ENCODE data around the gene CATSPERE.
A peak's percentile ranks its signal among the peaks of the same experiment; 100 is the strongest.

The CATSPERE gene

GRCh38 chr1:244461245-244462071, at the start of gene CATSPERE:
CATSPERE (plus strand) TSS chr1:244461273; CDS start chr1:244461430, 157 bp downstream.
- DNase-seq (ENCODE audit: low read depth), result peak; percentile 84

GRCh38 chr1:244412176-244412575, 48.9 kb upstream of the CATSPERE start:
- no peak for DNase-seq (ENCODE audit: low read depth)

- DNase-seq (ENCODE audit: low read depth), result no peak
These were observed 47.3 kb upstream of the CATSPERE start for GRCh38 chr1:244413736-244414135.

GRCh38 chr1:244414543-244414942, 46.5 kb upstream of the CATSPERE start:
- DNase-seq (ENCODE audit: low read depth), result peak; percentile 70

GRCh38 chr1:244419024-244419423, 42.0 kb upstream of the CATSPERE start:
- peak; percentile 48 for DNase-seq (ENCODE audit: low read depth)

GRCh38 chr1:244422174-244422573, 38.9 kb upstream of the CATSPERE start:
- DNase-seq (ENCODE audit: low read depth), result no peak

GRCh38 chr1:244424649-244425334, 36.3 kb upstream of the CATSPERE start:
- DNase-seq (ENCODE audit: low read depth), result no peak

GRCh38 chr1:244427647-244428046, 33.4 kb upstream of the CATSPERE start:
- DNase-seq (ENCODE audit: low read depth), result no peak

GRCh38 chr1:244429818-244430217, 31.3 kb upstream of the CATSPERE start:
- DNase-seq (ENCODE audit: low read depth), result no peak

GRCh38 chr1:244431166-244431565, 29.9 kb upstream of the CATSPERE start:
- no peak for DNase-seq (ENCODE audit: low read depth)

GRCh38 chr1:244435562-244436205, 25.4 kb upstream of the CATSPERE start:
- DNase-seq (ENCODE audit: low read depth), result peak; percentile 61

GRCh38 chr1:244436336-244437085, 24.6 kb upstream of the CATSPERE start:
- DNase-seq (ENCODE audit: low read depth), result peak; percentile 70

- DNase-seq (ENCODE audit: low read depth), result no peak
These were observed 24.0 kb upstream of the CATSPERE start for GRCh38 chr1:244437086-244437468.

GRCh38 chr1:244439391-244440032, 21.6 kb upstream of the CATSPERE start:
- DNase-seq (ENCODE audit: low read depth), result no peak

- no peak for DNase-seq (ENCODE audit: low read depth)
These were observed 18.2 kb upstream of the CATSPERE start for GRCh38 chr1:244442850-244443249.

GRCh38 chr1:244444854-244445253, 16.2 kb upstream of the CATSPERE start:
- no peak for DNase-seq (ENCODE audit: low read depth)

- DNase-seq (ENCODE audit: low read depth), result no peak
These were observed 15.5 kb upstream of the CATSPERE start for GRCh38 chr1:244445320-244446181.

- DNase-seq (ENCODE audit: low read depth), result no peak
These were observed 14.0 kb upstream of the CATSPERE start for GRCh38 chr1:244447024-244447423.

GRCh38 chr1:244447552-244447951, 13.5 kb upstream of the CATSPERE start:
- DNase-seq (ENCODE audit: low read depth), result no peak

GRCh38 chr1:244448279-244449036, 12.6 kb upstream of the CATSPERE start:
- DNase-seq (ENCODE audit: low read depth), result no peak

All from amniotic epithelial cell (primary cell).